Measurements from ENCODE around the gene FAM234B.

The FAM234B gene

GRCh38 chr12:13121568-13121967 lies 77.4 kb downstream of the FAM234B start:
- no peak for DNase-seq

- DNase-seq, result no peak
Measured at GRCh38 chr12:13124656-13125505, 80.7 kb downstream of the FAM234B start.

- no peak for DNase-seq
Measured at GRCh38 chr12:13125996-13126395, 81.8 kb downstream of the FAM234B start.

GRCh38 chr12:13126494-13126893 lies 82.3 kb downstream of the FAM234B start:
- no peak for DNase-seq

DNA sequence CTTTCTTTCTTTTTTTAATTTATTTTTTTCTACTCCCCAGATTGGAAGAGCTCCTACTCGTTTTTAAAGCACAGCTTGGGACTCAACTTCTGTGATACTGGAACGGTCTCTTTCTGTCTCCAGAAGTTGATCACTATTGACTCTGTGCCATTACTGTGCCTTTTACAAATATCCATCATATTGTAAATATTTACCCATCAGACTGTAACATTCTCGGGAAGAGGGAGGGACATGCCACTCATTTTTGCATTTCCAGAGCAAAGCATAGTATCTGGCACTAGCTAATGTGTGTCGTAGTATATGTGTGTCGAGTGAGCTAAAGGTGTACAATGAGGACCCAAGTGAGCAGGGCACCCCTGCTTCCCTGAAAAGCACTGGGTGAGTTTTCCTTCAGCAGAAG lies 83.3 kb downstream of the FAM234B start:
- DNase-seq, result no peak

DNA sequence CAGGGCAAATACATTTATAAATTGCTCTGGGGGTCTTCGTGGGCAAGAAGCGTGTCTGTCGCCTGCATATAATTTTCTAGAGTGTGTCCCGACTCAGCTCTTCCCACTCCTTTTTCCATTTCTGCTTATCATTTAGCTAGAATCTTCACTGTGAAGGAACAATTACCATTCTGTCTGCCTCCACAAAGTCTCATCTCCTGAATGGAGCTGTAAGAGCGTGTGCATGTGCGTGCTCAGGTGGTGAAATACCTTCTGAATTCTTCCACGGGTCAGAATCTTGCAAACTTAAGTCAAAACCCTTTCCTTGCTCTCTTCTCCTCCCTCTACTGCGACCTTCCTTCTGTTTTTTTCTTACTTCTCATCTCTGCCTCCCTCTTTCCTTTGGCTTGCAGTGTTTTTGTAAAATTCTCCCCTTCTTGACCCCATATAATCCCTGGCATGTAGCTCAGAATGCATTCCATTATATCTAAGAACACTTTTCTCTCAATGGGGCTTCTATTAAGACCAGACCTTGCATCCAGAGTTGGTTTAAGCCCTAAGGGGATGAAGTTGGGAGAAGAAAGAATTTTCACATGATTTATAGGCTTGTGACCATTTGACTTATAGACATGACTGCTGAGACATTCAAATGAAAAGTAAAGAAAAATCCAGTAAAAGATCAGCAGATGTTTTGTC lies 84.2 kb downstream of the FAM234B start:
- no peak for DNase-seq

GRCh38 chr12:13130981-13131380 lies 86.8 kb downstream of the FAM234B start:
- DNase-seq, result no peak
